ENCODE measurements around the gene DCDC1.

GRCh38 chr11:30852645-30853044 lies 516.9 kb downstream of the DCDC1 start:
- no peak for TF ChIP-seq CTCF (IDR thresholded peaks at IDR 0.05)
- no peak for TF ChIP-seq NFE2L2 (conservative IDR thresholded peaks at IDR 0.05; ENCODE audit: low read length)
- TF ChIP-seq USF2 (IDR thresholded peaks at IDR 0.05) = no peak
- no peak for TF ChIP-seq MAX (IDR thresholded peaks at IDR 0.05)
- no peak for TF ChIP-seq EHMT2 (IDR thresholded peaks at IDR 0.05; ENCODE audit: low read depth)
- no peak for TF ChIP-seq SMC3 (IDR thresholded peaks at IDR 0.05)

Data from A549 (cell line).